Activated gamma-delta T cell (primary cell): ENCODE results near the gene TRPM7.
"Not testable (repeated sequence)": the region's sequence is repeated elsewhere in the genome, so short reads cannot be mapped to it uniquely, and the experiment has no call there.

Experiments
- DNase-seq: peaks from one replicate; lab custom pipeline; 2025; lab: John Stamatoyannopoulos, UW

Gene TRPM7

GRCh38 chr15:50670115-50670514, 16.5 kb downstream of the TRPM7 start:
- no peak for DNase-seq

DNA sequence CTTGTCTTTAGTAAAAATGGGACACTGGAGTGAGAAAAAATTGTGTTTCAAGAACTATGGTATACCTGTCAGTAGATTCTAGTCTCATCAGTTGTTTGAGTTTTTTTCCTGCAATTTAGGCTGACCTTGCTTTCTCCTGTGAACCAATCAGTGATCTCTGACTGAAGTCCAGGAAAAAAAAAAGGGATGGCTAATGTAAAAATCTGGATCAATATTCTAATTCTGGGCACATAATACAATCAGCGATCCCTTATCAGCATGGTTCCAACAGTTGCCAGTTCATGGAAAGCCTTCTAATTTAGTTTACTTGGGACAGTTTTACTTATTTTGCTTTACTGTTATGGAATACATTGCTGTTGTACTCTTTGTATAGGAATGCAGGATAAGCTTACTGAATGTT, 17.0 kb downstream of the TRPM7 start:
- no peak for DNase-seq

GRCh38 chr15:50665938-50666337, 20.7 kb downstream of the TRPM7 start:
- no peak for DNase-seq

DNA sequence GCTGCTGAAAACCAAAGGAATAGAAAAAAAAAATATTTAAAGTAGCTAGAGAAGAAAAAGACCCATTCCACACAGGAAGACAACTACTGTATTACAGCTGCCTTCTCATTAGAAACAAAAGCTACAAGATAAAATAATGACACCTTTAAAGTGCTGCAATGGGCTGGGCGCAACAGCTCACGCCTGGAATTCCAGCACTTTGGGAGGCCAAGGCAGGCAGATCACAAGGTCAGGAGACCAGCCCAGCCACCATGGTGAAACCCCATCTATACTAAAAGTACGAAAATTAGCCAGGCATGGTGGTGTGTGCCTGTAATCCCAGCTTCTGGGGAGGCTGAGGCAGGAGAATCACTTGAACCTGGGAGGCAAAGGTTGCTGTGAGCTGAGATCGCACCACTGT, 31.0 kb downstream of the TRPM7 start:
- DNase-seq, result no peak

GRCh38 chr15:50653156-50653743, 33.3 kb downstream of the TRPM7 start:
- DNase-seq, result no peak

DNA sequence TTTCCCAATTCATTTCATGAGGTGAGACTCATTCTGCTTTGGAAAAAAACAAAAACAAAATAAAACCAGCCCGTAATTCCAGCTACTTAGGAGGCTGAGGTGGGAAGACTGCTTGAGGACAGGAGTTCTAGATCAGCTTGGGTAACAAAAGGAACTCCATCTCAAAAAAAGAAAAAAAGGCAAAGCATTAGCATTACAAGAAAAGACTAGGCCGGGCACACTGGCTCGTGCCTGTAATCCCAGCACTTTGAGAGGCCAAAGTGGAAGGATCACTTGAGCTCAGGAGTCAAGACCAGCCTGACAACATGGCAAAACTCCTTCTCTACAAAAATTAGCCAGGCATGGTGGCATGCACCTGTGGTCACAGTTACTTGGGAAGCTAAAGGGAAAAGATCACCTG, 33.9 kb downstream of the TRPM7 start:
- DNase-seq, result no peak

DNA sequence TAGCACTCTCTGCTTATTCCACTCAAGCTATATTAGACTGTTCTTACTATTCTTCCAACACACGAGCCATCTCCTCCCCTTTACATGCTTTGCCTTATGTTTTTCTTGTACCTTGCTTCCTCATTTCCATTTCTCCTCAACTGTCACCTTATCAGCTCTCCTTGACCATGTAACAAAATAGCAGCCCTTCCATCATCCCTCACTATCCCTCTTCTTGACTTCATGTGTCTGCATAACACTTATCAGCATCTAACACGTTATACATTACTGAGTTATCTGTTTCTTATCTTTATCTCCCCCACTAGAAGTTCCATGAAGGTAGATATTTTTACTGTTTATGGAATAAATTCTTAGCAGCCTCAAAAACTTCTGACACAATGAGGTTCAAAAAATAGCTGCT, 45.3 kb downstream of the TRPM7 start:
- DNase-seq, result no peak

DNA sequence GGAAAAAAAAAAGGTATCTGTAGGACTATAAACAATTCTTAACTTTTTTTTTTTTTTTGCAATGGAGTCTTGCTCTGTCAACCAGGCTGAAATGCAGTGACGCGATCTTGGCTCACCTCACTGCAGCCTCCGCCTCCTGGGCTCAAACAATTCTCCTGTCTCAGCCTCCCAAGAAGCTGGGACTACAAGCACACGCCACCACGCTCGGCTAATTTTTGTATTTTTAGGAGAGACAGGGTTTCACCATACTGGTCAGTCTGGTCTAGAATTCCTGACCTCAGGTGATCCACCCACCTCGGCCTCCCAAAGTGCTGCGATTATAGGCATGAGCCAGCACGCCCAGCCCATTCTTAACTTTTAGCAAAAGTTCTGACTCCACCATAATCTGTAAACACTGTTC, 50.5 kb downstream of the TRPM7 start:
- DNase-seq, result no peak

- DNase-seq, result no peak
Measured at GRCh38 chr15:50633653-50634052, 52.9 kb downstream of the TRPM7 start.

- no peak for DNase-seq
Measured at GRCh38 chr15:50628421-50628820, 58.2 kb downstream of the TRPM7 start.

GRCh38 chr15:50627351-50628055, 59.1 kb downstream of the TRPM7 start:
- DNase-seq, result no peak

- DNase-seq, result no peak
Measured at GRCh38 chr15:50624616-50625168, 61.9 kb downstream of the TRPM7 start.

DNA sequence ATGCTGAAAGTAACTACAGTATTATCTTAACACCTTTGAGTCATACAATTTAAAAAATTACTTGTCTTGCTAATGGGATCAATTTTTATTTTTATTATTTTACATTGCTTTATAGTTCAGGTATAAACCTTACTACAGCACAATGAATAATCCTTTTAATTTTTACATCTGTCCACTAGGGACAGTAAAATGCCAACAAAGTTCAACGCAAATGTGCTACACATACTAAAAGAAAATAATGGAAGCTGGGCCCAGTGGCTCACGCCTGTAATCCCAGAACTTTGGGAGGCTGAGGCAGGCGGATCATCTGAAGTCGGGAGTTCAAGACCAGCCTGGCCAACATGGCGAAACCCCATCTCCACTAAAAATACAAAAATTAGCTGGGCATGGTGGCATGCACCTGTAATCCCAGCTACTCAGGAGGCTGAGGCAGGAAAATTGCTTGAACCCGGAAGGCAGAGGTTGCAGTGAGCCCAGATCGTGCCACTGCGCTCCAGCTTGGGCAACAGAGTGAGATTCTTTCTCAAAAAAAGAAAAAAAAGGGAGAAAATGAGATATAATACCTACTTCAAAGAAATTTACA, 64.1 kb downstream of the TRPM7 start:
- not testable (repeated sequence) for DNase-seq

DNA sequence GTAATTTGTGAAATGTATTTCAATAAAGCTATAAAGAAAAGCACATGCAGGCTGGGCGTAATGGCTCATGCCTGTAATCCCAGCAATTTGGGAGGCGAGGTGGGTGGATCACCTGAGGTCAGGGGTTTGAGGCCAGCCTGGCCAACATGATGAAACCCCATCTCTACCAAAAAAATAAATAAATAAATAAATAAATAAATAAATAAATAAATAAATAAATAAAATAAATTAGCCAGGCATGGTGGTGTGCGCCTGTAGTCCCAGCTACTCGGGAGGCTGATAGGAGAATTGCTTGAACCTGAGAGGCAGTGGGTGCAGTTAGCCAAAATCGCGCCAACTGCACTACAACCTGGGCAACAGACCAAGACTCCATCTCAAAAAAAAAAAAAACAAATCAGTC, 69.6 kb downstream of the TRPM7 start:
- not testable (repeated sequence) for DNase-seq

DNA sequence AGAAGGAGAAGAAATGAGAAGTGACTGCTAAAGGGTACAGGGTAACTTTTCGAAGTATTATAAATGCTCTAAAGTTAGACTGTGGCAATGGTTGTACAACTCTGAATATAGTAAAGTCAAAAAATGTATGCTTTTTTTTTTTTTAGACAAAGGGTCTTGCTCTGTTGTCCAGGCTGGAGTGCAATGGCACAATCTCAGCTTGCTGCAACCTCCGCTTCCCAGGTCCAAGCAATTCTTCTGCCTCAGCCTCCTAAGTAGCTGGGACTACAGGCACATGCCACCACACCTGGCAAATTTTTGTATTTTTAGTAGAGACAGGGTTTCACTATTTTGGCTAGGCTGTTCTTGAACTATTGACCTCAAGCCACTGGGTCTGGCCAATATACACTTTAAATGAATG, 70.0 kb downstream of the TRPM7 start:
- DNase-seq, result not testable (repeated sequence)

DNA sequence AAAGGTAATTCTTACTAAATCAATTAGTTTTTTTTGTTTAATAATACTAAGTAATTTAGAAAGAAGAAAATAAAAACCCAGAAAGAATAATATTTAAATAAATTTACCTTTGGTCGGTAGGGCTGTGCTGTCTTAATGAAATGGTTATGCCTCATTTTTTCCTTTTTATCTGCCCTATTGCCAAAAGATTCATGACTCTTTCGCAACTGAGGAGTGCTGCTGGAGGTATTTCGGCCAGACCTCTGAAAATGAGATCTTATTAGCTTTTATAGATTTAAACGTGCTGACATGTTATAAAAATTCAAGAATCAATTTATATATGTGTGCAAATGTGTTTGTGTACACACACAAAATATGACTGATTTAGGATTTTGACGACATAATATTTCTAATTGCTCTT, 73.0 kb downstream of the TRPM7 start:
- no peak for DNase-seq

DNA sequence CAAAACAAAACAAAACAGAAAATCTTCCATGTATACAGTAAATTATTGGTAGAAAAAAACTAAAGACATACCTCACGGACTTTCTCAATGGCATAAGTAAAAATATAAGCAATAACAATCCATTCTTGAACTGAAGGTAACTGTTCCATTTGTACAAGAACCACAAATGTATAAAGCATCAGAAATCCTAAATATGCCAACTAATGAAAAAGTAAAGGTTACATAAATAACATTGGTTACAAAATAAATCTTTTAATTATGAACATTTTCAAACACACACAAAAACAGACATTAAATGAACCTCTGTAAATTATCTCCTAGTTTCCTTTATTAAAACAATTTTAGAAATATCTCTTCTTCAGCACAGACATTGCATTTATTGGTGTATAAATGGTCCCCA, 79.5 kb downstream of the TRPM7 start:
- DNase-seq, result no peak

- DNase-seq, result no peak
Measured at GRCh38 chr15:50605462-50605861, 81.1 kb downstream of the TRPM7 start.

DNA sequence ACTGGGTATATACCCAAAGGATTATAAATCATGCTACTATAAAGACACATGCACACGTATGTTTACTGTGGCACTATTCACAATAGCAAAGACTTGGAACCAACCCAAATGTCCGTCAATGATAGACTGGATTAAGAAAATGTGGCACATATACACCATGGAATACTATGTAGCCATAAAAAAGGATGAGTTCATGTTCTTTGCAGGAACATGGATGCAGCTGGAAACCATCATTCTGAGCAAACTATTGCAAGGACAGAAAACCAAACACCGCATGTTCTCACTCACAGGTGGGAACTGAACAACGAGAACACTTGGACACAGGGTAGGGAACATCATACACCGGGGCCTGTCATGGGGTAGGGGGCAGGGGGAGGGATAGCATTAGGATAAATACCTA, 84.6 kb downstream of the TRPM7 start:
- not testable (repeated sequence) for DNase-seq

- DNase-seq, result no peak
Measured at GRCh38 chr15:50594311-50594710, 92.3 kb downstream of the TRPM7 start.

DNA sequence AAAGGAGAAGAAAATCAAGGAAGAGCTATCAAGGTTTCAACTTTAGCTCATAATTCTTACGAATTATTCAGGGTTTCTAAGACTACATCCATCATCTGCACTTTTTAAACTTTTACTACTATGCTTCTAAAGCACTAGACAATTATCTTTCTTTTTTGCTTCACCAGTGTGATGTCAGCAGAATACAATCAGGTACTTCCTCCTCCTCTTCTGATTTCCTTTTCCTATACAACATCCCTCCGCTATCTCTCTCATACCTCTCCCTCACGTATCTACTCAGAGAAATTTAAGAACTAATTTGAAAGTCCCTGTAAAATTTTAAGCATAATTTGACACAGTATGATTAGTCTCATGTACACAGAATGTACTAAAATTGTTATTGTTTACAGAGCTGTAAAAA, 92.8 kb downstream of the TRPM7 start:
- DNase-seq, result no peak

DNA sequence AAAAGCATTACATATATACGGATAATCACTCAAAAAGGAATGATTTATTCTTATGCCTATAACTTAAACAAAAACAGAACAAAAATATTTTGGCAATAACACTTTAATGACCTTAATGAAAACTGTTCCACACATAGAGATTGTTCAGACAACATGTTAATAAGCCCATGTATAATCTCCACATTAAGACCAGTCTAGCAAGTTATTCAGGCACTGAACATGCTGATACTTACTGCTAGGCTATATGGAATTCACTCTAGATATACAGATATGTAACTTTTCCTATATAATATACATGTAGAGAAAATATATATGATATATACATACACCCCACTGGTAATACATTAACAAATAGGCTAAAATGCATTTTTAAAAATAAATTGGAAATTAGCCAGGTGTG, 96.3 kb downstream of the TRPM7 start:
- DNase-seq, result no peak

DNA sequence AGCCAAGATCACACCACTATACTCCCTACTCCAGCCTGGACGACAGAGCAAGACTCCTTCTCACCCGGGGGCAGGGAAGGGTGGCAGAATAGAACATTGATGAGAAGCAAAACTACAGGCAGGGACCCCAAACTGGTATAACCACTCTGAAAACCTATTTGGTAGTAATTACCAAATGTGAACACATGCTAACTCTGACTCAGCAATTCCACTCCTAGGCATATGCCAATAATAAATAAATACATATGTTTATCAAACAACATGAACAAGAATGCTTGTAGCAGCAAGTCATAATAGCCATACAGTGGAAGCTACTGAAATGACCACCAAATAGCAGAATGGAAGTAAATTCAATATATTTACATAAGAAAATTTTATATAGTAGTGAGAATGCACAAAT, 109.1 kb downstream of the TRPM7 start:
- no peak for DNase-seq
